GM19238 (cell line): ENCODE data around the gene ZNF512B.
"Not testable (repeated sequence)": the region's sequence is repeated elsewhere in the genome, so short reads cannot be mapped to it uniquely, and the experiment has no call there.

Experiments used
- DNase-seq: peaks from one replicate; pipeline ENCODE4 v3.0.0; 2011; ENCODE audit warnings: low spot score; ENCODE audit not compliant: insufficient read length

Gene ZNF512B

DNA sequence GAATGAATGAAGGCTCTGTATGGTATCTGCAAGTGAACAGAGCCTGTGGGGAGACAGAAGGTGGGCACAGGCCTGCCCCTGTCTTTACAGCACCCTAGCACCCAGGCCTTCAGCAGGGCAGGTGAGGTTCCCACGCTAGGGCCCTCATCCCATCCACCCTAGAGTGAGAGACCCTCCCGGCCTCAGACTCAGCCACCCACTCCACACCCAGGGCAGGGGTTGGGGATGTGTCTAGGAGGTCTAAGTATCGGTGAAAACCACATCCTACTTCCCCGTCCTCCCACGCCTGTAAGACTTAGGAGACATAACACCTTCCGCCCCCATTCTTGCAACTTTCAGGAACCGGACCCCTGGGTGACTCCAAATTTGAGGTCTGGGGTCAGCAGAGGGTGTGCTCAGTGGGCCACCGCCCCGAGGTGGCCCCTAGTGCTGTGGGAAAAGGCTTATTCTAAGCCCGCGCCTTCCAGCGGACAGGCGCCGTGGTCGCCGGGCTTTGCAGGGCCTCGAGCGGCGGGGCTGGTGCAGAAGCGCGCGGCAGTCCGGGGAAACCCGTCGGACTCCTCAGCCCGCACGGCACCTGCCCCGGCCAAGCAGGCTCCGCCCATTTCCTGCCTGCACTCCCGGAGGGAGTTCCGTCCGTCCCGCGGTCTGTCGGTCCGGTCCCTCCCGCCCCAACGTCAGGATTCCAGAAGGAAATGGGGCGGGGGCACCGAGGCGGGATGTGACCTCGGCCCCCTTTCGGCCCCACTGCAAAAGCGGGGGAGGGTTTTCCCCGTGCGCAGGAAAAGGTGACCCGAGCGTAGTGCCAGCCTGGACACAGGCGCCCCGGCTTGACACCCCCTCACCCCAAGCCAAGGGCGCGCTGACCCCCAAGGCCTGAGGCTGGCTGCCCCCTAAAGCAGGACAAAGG is 8.8 kb upstream of the ZNF512B start:
- DNase-seq: no peak

GRCh38 chr20:63977739-63978276 is 8.1 kb upstream of the ZNF512B start:
- no peak for DNase-seq

GRCh38 chr20:63976980-63977738 is 7.4 kb upstream of the ZNF512B start:
- DNase-seq: no peak

DNA sequence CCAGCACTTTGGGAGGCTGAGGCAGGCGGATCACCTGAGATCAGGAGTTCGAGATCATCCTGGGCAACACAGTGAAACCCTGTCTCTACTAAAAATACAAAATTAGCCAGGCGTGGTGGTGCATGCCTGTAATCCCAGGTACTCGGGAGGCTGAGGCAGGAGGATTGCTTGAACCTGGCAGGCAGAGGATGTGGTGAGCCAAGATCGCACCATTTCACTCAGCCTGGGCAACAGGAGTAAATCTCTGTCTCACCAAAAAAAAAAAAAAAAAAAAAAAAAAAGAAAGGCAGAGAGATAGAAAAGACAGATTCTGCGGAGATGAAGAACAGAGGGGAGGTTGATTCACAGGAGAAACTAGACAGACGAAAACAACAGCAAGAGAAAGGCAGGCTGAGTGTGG is 6.8 kb upstream of the ZNF512B start:
- DNase-seq: not testable (repeated sequence)

DNA sequence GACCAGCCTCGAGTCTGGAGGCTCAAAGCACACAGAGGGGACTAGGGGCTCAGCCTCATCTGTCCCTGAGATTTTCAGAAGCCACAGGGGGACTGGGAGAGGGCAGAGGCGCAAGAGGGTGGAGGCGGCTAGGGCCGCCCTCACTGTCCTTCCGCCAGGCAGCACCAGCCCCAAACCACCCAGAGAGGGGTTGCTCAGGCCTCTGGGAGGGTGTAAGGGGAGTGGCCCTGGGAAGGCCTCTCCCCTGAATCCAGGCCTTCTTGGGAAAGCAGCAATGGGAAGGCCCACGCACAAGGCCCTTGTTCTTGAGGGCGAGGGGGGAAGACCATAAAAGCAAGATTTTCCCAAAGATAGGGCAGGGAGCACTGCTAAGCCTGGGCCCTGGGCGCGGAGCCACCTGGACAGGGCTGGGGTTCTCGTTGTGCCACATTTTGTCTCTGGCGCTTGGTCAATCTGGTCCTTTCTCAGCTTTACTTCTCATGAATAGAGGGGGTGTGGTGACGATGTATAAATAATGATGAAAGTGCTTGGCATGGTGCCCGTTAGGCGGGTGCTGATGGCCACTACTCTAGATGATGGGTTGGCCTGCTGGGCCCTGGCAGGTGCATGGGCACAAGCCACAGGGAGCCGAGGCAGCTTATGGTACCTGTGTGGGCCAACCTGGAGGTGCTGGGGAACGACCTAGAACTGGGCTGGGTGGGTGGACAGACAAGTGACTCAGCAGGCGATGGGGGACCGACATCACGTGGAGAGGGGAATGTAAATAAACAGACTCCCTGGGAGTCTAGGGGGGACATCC is 4.9 kb upstream of the ZNF512B start:
- DNase-seq: no peak

GRCh38 chr20:63973636-63974401 is 4.1 kb upstream of the ZNF512B start:
- DNase-seq: peak; percentile 89

- no peak for DNase-seq
Observed at GRCh38 chr20:63973160-63973479, 3.4 kb upstream of the ZNF512B start.

GRCh38 chr20:63972312-63973159 is 2.8 kb upstream of the ZNF512B start:
- DNase-seq: peak; percentile 3

DNA sequence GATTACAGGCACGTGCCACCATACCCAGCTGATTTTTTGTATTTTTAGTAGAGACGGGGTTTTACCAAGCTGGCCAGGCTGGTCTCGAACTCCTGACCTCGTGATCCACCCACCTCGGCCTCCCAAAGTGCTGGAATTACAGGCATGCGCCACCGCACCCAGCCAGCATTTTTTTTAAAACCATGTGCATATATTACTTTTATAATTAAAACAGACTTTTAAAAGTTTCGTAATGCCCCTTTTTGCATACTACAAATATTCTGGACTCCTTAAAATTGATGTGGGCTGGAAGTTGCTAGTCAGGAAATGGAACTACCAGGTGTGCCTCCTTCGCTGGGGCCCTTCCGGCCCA is 2.2 kb upstream of the ZNF512B start:
- DNase-seq: not testable (repeated sequence)

GRCh38 chr20:63970714-63971431 is 1.1 kb upstream of the ZNF512B start:
- DNase-seq: no peak

DNA sequence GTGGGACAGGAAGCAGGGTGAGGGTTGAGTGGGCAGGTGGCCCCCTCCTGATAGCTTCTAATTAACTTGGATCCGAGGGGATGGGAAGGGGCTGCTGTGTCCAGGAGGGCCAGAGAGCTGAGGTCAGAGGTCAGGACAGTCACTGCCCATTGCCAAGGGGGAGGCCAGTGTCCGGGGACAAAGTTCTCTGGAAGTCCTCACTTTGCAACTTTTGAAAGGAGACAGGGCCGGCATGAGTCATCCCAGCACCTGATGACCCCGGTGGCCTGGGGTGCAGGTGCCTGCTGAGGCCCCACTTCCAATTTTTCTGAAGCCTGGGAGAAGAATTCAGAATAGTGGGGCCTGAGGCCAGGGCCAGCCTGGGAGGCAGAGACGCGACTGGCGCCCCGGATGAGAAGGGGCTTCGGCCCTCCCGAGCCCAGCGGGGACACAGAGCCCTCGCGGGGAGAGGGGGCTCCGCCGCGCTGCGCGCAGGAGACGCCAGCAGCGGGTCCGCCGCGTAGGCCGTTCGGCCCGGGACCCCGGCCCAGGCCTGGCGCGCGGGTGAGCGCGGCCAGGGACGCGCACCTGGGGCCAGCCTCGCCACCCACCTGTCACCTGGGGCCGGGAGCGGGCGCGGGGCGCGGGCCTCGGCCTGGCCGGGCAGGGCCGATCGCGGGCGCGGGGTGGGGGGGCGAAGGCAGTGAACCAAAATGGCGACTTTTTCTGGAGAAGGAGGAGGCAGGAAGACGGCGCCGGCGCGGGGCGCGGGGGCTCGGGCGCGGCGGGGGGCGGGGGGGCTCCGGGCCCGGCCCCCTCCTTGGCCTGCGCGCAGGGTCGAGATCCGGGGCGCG is 586 bp downstream of the ZNF512B start:
- DNase-seq: no peak

GRCh38 chr20:63968136-63968927 is 1.4 kb downstream of the ZNF512B start:
- DNase-seq: no peak

GRCh38 chr20:63967330-63968135 is 2.2 kb downstream of the ZNF512B start:
- no peak for DNase-seq

DNA sequence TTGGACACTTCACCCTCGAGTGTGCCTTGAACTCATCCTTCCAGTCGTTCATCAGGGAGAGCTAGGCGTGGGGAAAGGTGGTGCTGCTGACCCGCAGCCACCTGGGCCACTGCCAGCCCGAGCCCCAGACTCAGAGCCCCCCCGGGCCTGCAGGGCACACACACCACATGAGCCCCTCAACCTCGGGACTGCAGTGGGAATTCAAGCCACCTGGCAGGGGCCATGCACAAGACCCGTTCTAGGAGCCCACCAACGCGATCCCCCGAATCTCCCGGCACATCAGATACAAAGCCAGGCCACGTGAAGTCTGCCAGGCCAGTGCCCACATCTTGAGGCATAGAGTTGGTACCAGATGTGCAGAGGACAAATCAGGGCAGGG is 2.8 kb downstream of the ZNF512B start:
- no peak for DNase-seq

DNA sequence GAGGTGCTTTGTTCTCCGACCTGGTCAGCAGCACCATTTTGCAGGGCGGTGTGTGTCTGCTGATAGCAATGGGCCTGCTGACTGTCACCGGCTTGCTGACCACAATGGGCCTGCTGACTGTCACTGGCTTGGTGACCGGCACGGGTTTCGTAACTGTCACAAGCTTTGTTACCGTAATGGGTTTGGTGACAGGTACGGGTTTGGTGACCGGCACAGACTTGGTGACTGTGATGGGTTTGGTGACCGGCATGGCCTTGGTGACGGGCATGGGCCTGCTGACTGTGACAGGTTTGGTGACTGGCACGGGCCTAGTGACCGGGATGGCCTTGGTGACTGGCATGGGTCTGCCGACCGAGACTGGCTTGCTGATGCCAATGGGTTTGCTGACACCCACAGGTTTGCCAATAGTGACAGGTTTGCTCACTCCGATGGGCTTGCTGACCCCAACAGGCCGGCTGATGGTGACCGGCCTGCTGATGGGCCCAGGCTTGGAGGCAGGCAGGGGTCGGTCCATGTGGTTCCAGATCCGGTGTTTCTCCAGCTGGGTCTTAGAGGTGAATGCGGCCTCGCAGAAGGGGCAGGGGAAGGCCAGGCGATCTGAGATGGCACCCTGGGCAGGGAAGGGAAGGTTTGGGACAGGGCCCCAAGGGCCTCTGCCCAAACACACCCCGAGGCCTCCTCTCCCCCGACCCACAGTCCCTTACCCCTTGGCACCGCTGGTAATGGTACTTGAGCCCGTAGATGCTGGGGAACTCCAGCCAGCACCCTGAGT is 3.4 kb downstream of the ZNF512B start:
- DNase-seq: no peak

GRCh38 chr20:63964412-63964811 is 5.3 kb downstream of the ZNF512B start:
- DNase-seq: no peak
